ENCODE results near the gene PRDM10.

The PRDM10 gene

GRCh38 chr11:129946965-129947364 is 55.7 kb downstream of the PRDM10 start:
- no peak for DNase-seq (ENCODE audit: low read depth in 2 of 3, low spot score in 1 of 3)

- no peak for DNase-seq (ENCODE audit: low read depth in 2 of 3, low spot score in 1 of 3)
Measured at GRCh38 chr11:129946256-129946655, 56.4 kb downstream of the PRDM10 start.

GRCh38 chr11:129945373-129945772 is 57.3 kb downstream of the PRDM10 start:
- no peak for DNase-seq (ENCODE audit: low read depth in 2 of 3, low spot score in 1 of 3)

- DNase-seq (ENCODE audit: low read depth in 2 of 3, low spot score in 1 of 3): no peak
Measured at GRCh38 chr11:129944696-129945095, 57.9 kb downstream of the PRDM10 start.

GRCh38 chr11:129943036-129943435 is 59.6 kb downstream of the PRDM10 start:
- DNase-seq (ENCODE audit: low read depth in 2 of 3, low spot score in 1 of 3): no peak

- DNase-seq (ENCODE audit: low read depth in 2 of 3, low spot score in 1 of 3): no peak
Measured at GRCh38 chr11:129939510-129939909, 63.1 kb downstream of the PRDM10 start.

- DNase-seq (ENCODE audit: low read depth in 2 of 3, low spot score in 1 of 3): no peak
Measured at GRCh38 chr11:129938764-129939163, 63.9 kb downstream of the PRDM10 start.

- DNase-seq (ENCODE audit: low read depth in 2 of 3, low spot score in 1 of 3): no peak
Measured at GRCh38 chr11:129937592-129938238, 64.9 kb downstream of the PRDM10 start.

- DNase-seq (ENCODE audit: low read depth in 2 of 3, low spot score in 1 of 3): no peak
Measured at GRCh38 chr11:129935723-129936122, 66.9 kb downstream of the PRDM10 start.

- no peak for DNase-seq (ENCODE audit: low read depth in 2 of 3, low spot score in 1 of 3)
Measured at GRCh38 chr11:129933891-129934290, 68.7 kb downstream of the PRDM10 start.

GRCh38 chr11:129933262-129933661 is 69.4 kb downstream of the PRDM10 start:
- DNase-seq (ENCODE audit: low read depth in 2 of 3, low spot score in 1 of 3): no peak

- no peak for DNase-seq (ENCODE audit: low read depth in 2 of 3, low spot score in 1 of 3)
Measured at GRCh38 chr11:129932381-129933067, 70.1 kb downstream of the PRDM10 start.

GRCh38 chr11:129930743-129931142 is 71.9 kb downstream of the PRDM10 start:
- DNase-seq (ENCODE audit: low read depth in 2 of 3, low spot score in 1 of 3): no peak

GRCh38 chr11:129930296-129930695 is 72.3 kb downstream of the PRDM10 start:
- no peak for DNase-seq (ENCODE audit: low read depth in 2 of 3, low spot score in 1 of 3)

GRCh38 chr11:129929721-129930120 is 72.9 kb downstream of the PRDM10 start:
- DNase-seq (ENCODE audit: low read depth in 2 of 3, low spot score in 1 of 3): no peak

- no peak for DNase-seq (ENCODE audit: low read depth in 2 of 3, low spot score in 1 of 3)
Measured at GRCh38 chr11:129928923-129929692, 73.5 kb downstream of the PRDM10 start.

GRCh38 chr11:129922674-129923073 is 80.0 kb downstream of the PRDM10 start:
- no peak for DNase-seq (ENCODE audit: low read depth in 2 of 3, low spot score in 1 of 3)

GRCh38 chr11:129918361-129918760 is 84.3 kb downstream of the PRDM10 start:
- no peak for DNase-seq (ENCODE audit: low read depth in 2 of 3, low spot score in 1 of 3)

GRCh38 chr11:129917231-129917630 is 85.4 kb downstream of the PRDM10 start:
- no peak for DNase-seq (ENCODE audit: low read depth in 2 of 3, low spot score in 1 of 3)

GRCh38 chr11:129911298-129911697 is 91.3 kb downstream of the PRDM10 start:
- DNase-seq (ENCODE audit: low read depth in 2 of 3, low spot score in 1 of 3): no peak

- DNase-seq (ENCODE audit: low read depth in 2 of 3, low spot score in 1 of 3): no peak
Measured at GRCh38 chr11:129910360-129910759, 92.3 kb downstream of the PRDM10 start.

GRCh38 chr11:129905402-129905801 is 97.2 kb downstream of the PRDM10 start:
- DNase-seq (ENCODE audit: low read depth in 2 of 3, low spot score in 1 of 3): no peak
